ENCODE results near the gene MED31.
"Not testable (repeated sequence)": the region's sequence is repeated elsewhere in the genome, so short reads cannot be mapped to it uniquely, and the experiment has no call there.

Gene MED31

GRCh38 chr17:6666557-6666956 lies 15.2 kb upstream of the MED31 start:
- H3K9me3 ChIP-seq (ENCODE audit: control insufficient read depth, insufficient read depth, low read length), result no peaks in the 10 kb centered on the region
- no peaks in the 10 kb centered on the region for H3K36me3 ChIP-seq (ENCODE audit: control insufficient read depth, insufficient read depth, low read length)
- no peak overlapping the region for H3K4me3 ChIP-seq (ENCODE audit: low read depth, low read length)
- no peak overlapping the region for H3K27ac ChIP-seq (ENCODE audit: low read depth, low read length)
- no peaks in the 10 kb centered on the region for H3K4me1 ChIP-seq (ENCODE audit: control insufficient read depth, insufficient read depth, low read length)
- H3K9ac ChIP-seq (ENCODE audit: low read depth, low read length), result no peak overlapping the region
- peaks cover 7% of the 10 kb centered on the region for H3K27me3 ChIP-seq (ENCODE audit: control insufficient read depth, insufficient read depth, low read length)

DNA sequence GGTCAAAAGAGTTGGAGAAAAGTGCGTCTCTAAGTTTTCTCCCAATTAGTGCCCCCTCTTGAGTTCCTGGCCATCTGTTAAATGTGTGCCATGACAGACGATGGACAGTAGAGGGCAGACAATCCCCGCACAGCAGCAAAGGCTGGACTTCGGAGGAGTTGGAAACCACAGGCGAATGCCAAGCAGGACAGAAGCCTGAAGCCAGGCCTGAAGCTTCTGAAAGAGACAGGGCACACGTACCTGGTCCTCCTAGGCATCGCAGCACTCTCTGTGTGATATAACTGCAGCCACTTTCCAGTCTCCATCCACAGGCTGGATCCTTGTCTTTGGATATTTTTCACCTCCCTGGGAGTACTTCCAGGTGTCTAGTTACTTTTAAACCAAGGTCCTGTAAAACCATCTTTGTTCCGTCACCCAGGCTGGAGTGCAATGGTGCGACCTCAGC lies 14.7 kb upstream of the MED31 start:
- no peak overlapping the region for H3K9ac ChIP-seq (ENCODE audit: low read depth, low read length)
- no peaks in the 10 kb centered on the region for H3K9me3 ChIP-seq (ENCODE audit: control insufficient read depth, insufficient read depth, low read length)
- no peaks in the 10 kb centered on the region for H3K4me1 ChIP-seq (ENCODE audit: control insufficient read depth, insufficient read depth, low read length)
- H3K27ac ChIP-seq (ENCODE audit: low read depth, low read length), result no peak overlapping the region
- no peak overlapping the region for H3K4me3 ChIP-seq (ENCODE audit: low read depth, low read length)
- H3K36me3 ChIP-seq (ENCODE audit: control insufficient read depth, insufficient read depth, low read length), result no peaks in the 10 kb centered on the region
- peaks cover 7% of the 10 kb centered on the region for H3K27me3 ChIP-seq (ENCODE audit: control insufficient read depth, insufficient read depth, low read length)

GRCh38 chr17:6663200-6663599 lies 11.8 kb upstream of the MED31 start:
- not testable (repeated sequence) for H3K9me3 ChIP-seq (ENCODE audit: control insufficient read depth, insufficient read depth, low read length); H3K36me3 ChIP-seq (ENCODE audit: control insufficient read depth, insufficient read depth, low read length); H3K9ac ChIP-seq (ENCODE audit: low read depth, low read length)

DNA sequence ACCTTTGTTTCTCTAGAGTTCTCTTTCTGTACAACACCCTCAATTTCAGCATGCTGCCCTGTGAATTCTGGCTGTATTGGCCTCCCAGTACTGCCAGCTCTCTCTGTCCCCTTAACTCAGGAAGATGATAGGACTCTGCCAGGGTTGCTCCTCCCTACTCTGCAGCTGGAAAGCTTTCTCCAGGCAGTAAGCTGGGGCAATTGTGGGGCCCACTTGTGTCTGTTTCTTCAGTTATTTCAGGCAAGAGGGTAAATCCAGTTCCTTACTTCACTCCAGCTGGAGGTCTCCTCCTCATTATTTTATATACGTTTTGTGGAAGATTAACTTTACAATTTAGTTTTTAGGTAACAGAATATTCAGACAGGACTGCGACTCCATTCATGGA lies 10.1 kb upstream of the MED31 start:
- Histone ChIP-seq H3K4me3 (ENCODE audit: low read depth, low read length) (no peak overlapping the region), H3K9me3 (ENCODE audit: control insufficient read depth, insufficient read depth, low read length) (no peaks in the 10 kb centered on the region)

More at GRCh38 chr17:6663200-6663599, 11.8 kb upstream of the MED31 start:
- H3K4me1 ChIP-seq (ENCODE audit: control insufficient read depth, insufficient read depth, low read length); H3K4me3 ChIP-seq (ENCODE audit: low read depth, low read length); H3K27ac ChIP-seq (ENCODE audit: low read depth, low read length); H3K27me3 ChIP-seq (ENCODE audit: control insufficient read depth, insufficient read depth, low read length): not testable (repeated sequence)

GRCh38 chr17:6660805-6661463 lies 9.5 kb upstream of the MED31 start:
- Histone ChIP-seq H3K9ac (ENCODE audit: low read depth, low read length) (no peak overlapping the region), H3K27me3 (ENCODE audit: control insufficient read depth, insufficient read depth, low read length) (peaks cover 18% of the 10 kb centered on the region), H3K4me3 (ENCODE audit: low read depth, low read length) (no peak overlapping the region), H3K36me3 (ENCODE audit: control insufficient read depth, insufficient read depth, low read length) (no peaks in the 10 kb centered on the region), H3K9me3 (ENCODE audit: control insufficient read depth, insufficient read depth, low read length) (no peaks in the 10 kb centered on the region), H3K4me1 (ENCODE audit: control insufficient read depth, insufficient read depth, low read length) (no peaks in the 10 kb centered on the region; the same call in 1 of the 2 replicates), H3K27ac (ENCODE audit: low read depth, low read length) (no peak overlapping the region)

More for the DNA sequence above, 10.1 kb upstream of the MED31 start:
- Histone ChIP-seq H3K9ac (ENCODE audit: low read depth, low read length) (no peak overlapping the region), H3K36me3 (ENCODE audit: control insufficient read depth, insufficient read depth, low read length) (no peaks in the 10 kb centered on the region), H3K27ac (ENCODE audit: low read depth, low read length) (no peak overlapping the region), H3K4me1 (ENCODE audit: control insufficient read depth, insufficient read depth, low read length) (no peaks in the 10 kb centered on the region; the same call in 1 of the 2 replicates), H3K27me3 (ENCODE audit: control insufficient read depth, insufficient read depth, low read length) (peaks cover 15% of the 10 kb centered on the region)

DNA sequence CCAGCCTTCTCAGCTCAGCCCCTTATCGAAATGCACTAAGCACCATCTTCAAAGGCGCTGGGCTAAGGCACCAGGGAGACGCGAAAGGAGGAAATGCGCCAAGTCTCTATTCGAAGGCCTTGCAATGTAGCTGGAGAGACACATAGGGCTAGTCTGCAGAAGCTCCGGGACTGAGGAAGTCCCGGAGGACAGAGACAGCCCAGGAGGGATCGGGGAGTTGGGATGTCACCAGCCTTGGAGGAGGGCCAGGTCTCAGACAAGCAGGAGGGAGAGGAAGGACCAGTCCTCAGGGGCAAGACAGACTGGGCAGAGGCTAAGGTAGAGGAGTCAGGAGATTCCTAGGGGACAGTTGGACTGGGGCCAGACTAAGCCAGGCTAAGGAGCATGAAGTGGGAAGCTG lies 8.7 kb upstream of the MED31 start:
- peaks cover 19% of the 10 kb centered on the region for H3K27me3 ChIP-seq (ENCODE audit: control insufficient read depth, insufficient read depth, low read length)
- H3K4me1 ChIP-seq (ENCODE audit: control insufficient read depth, insufficient read depth, low read length), result peaks cover 4% of the 10 kb centered on the region
- no peak overlapping the region for H3K9ac ChIP-seq (ENCODE audit: low read depth, low read length)
- no peaks in the 10 kb centered on the region for H3K36me3 ChIP-seq (ENCODE audit: control insufficient read depth, insufficient read depth, low read length)
- no peak overlapping the region for H3K4me3 ChIP-seq (ENCODE audit: low read depth, low read length)
- no peak overlapping the region for H3K27ac ChIP-seq (ENCODE audit: low read depth, low read length)
- no peaks in the 10 kb centered on the region for H3K9me3 ChIP-seq (ENCODE audit: control insufficient read depth, insufficient read depth, low read length)

GRCh38 chr17:6658411-6658810 lies 7.0 kb upstream of the MED31 start:
- H3K4me3 ChIP-seq (ENCODE audit: low read depth, low read length); H3K9me3 ChIP-seq (ENCODE audit: control insufficient read depth, insufficient read depth, low read length); H3K36me3 ChIP-seq (ENCODE audit: control insufficient read depth, insufficient read depth, low read length); H3K9ac ChIP-seq (ENCODE audit: low read depth, low read length); H3K27ac ChIP-seq (ENCODE audit: low read depth, low read length): not testable (repeated sequence)
- Histone ChIP-seq H3K27me3 (ENCODE audit: control insufficient read depth, insufficient read depth, low read length) (peaks cover 35% of the 10 kb centered on the region), H3K4me1 (ENCODE audit: control insufficient read depth, insufficient read depth, low read length) (peaks cover 17% of the 10 kb centered on the region)

DNA sequence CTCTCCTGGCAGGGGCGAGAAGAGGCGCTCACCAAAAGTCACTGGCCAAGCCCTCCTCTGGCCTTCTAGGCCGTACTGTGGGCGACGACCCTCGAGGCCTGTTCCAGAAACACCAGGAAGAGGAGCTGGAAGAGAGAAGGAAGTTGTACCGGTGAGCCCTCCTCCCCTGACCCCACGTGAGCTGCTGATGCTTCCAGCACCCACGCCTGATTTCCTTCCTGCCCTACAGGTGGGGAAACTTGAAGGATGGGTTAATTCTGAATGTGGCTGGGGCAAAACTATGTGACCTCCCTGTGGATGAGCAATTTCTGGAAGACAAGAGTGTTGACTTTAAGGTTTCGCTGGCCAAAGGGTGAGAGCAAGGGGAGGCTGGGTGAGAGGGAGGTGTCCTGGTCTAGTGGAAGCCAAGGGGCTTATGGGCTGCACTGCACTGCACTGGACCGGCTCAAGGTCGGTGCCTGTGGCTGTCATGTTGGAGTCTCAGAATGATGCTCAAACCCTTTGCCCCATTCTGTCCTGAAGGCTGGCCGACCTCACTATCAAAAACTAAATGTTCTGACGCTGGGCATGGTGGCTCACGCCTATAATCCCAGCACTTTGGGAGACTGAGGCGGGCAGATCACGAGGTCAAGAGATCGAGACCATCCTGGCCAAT lies 6.4 kb upstream of the MED31 start:
- Histone ChIP-seq H3K9me3 (ENCODE audit: control insufficient read depth, insufficient read depth, low read length) (no peaks in the 10 kb centered on the region), H3K27ac (ENCODE audit: low read depth, low read length) (no peak overlapping the region)

DNA sequence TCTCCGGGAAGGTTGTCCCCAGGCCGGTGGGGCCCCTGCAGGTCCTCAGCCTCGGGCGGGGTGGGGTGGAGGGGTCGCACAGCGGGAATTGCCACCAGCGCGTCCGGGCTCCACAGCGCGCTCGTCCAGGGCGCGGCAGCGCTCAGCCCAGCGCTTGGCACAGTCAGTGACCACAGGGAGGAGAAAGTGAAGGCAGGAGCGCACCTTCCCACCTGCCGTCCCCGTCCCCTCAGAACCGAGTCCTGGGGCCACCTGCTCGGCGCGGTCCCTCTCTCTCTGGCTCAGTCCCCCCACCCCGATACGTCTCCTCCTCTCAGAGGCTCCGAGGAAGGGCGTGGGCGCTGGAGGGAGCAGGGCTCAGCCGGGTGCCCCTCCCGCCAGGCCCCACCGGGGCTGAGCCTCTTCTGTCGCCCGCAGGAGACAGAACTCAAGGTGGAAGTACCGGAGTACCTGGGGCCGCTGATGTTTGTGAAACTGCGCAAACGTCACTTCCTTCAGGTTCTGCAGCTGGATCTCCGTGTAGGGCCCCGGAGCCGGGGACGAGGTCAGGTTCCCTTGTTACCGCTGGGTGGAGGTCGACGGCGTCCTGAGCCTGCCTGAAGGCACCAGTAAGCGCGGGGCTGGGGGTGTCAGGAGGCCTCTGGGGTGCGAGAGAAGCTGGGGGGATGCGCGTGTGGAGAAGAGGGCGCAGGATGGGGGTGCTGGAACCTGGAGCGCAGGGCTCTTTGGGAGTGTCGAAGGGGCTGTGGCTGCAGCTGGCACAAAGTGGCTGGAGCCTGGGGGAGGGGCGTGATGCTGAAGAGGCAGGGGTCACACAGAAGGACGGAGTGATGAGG lies 5.6 kb upstream of the MED31 start:
- Histone ChIP-seq H3K4me1 (ENCODE audit: control insufficient read depth, insufficient read depth, low read length) (peaks cover 19% of the 10 kb centered on the region), H3K27me3 (ENCODE audit: control insufficient read depth, insufficient read depth, low read length) (peaks cover 45% of the 10 kb centered on the region), H3K4me3 (ENCODE audit: low read depth, low read length) (peak overlapping the region; percentile 59)
- not testable (repeated sequence) for H3K9ac ChIP-seq (ENCODE audit: low read depth, low read length); H3K9me3 ChIP-seq (ENCODE audit: control insufficient read depth, insufficient read depth, low read length); H3K27ac ChIP-seq (ENCODE audit: low read depth, low read length); H3K36me3 ChIP-seq (ENCODE audit: control insufficient read depth, insufficient read depth, low read length)

More for the DNA sequence above, 6.4 kb upstream of the MED31 start:
- Histone ChIP-seq H3K4me3 (ENCODE audit: low read depth, low read length) (peak overlapping the region; percentile 59), H3K36me3 (ENCODE audit: control insufficient read depth, insufficient read depth, low read length) (no peaks in the 10 kb centered on the region), H3K27me3 (ENCODE audit: control insufficient read depth, insufficient read depth, low read length) (peaks cover 41% of the 10 kb centered on the region), H3K9ac (ENCODE audit: low read depth, low read length) (no peak overlapping the region), H3K4me1 (ENCODE audit: control insufficient read depth, insufficient read depth, low read length) (peaks cover 19% of the 10 kb centered on the region)

DNA sequence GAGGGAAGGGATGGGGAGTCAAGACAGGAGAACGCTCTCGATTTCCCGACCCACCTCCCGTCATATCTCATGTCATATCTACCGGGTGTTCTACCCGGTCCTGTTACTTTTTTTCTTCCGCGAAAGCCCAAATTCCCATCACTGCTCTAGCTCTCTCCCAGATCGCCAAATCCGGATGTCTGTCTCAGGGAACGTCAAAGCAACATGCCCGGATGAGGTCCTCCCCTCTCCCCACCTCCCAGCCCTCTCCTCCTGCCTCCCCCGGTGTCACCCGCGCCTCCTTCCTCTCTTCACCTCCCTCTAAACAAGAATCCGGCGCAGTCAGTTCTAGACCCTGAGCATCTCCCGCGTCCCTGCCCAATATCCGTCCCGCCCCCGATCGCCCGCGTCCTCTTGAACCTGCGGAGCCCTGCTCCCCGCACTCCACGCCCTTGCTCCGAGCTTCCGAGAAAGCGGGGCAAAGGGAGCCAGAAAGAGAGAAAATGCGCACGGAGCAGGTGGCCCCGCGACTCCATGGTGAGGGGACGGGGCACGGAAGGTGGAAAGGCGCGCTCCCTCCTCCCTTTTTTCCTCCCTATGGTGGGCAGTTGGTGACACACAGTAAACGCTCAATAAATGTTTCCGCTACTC lies 4.4 kb upstream of the MED31 start:
- H3K9me3 ChIP-seq (ENCODE audit: control insufficient read depth, insufficient read depth, low read length); H3K27ac ChIP-seq (ENCODE audit: low read depth, low read length); H3K36me3 ChIP-seq (ENCODE audit: control insufficient read depth, insufficient read depth, low read length); H3K9ac ChIP-seq (ENCODE audit: low read depth, low read length): not testable (repeated sequence)
- peak overlapping the region; percentile 59 for H3K4me3 ChIP-seq (ENCODE audit: low read depth, low read length)
- peaks cover 46% of the 10 kb centered on the region for H3K27me3 ChIP-seq (ENCODE audit: control insufficient read depth, insufficient read depth, low read length)
- peaks cover 19% of the 10 kb centered on the region for H3K4me1 ChIP-seq (ENCODE audit: control insufficient read depth, insufficient read depth, low read length)

All from HUES48 (cell line).